Effector memory CD4-positive, alpha-beta T cell (primary cell): Measurements from ENCODE around the gene BRD1.
A peak's percentile ranks its signal among the peaks of the same experiment; 100 is the strongest.
"Not testable (repeated sequence)": the region's sequence is repeated elsewhere in the genome, so short reads cannot be mapped to it uniquely, and the experiment has no call there.

Source experiments
- DNase-seq, 3 donors: peaks; one replicate each; pipeline ENCODE4 v3.0.0-alpha.2; 2020
- H3K27ac ChIP-seq: 2 replicates; pipeline ENCODE4 v1.7.0; 2013; ENCODE audit warnings: mild to moderate bottlenecking, low read length, moderate library complexity; ENCODE audit not compliant: insufficient read depth, poor library complexity, severe bottlenecking
- H3K27me3 ChIP-seq: replicated peaks from 2 replicates; pipeline ENCODE4 v1.7.0; 2013; ENCODE audit warnings: mild to moderate bottlenecking, low read length; ENCODE audit not compliant: insufficient read depth, control insufficient read depth, poor library complexity, severe bottlenecking
- H3K36me3 ChIP-seq: 2 replicates; pipeline ENCODE4 v1.7.0; 2013; ENCODE audit warnings: mild to moderate bottlenecking, low read length, moderate library complexity; ENCODE audit not compliant: control insufficient read depth, insufficient read depth
- H3K4me1 ChIP-seq: 2 replicates; pipeline ENCODE4 v1.7.0; 2013; ENCODE audit warnings: low read length, mild to moderate bottlenecking; ENCODE audit not compliant: control insufficient read depth, insufficient read depth, poor library complexity, severe bottlenecking
- H3K4me3 ChIP-seq: 2 replicates; pipeline ENCODE4 v1.7.0; 2013; ENCODE audit warnings: low read length, low read depth, mild to moderate bottlenecking; ENCODE audit not compliant: insufficient read depth, poor library complexity, severe bottlenecking
- H3K9me3 ChIP-seq: 2 replicates; pipeline ENCODE4 v1.7.0; 2013; ENCODE audit warnings: mild to moderate bottlenecking, low read length, moderate library complexity; ENCODE audit not compliant: control insufficient read depth

The BRD1 gene

GRCh38 chr22:49826603-49827270 lies 936 bp downstream of the BRD1 start:
- peaks cover 49% of the 10 kb centered on the region for H3K4me1 ChIP-seq
- no peaks in the 10 kb centered on the region for H3K9me3 ChIP-seq
- H3K27me3 ChIP-seq = no peaks in the 10 kb centered on the region
- DNase-seq = peak in 2 of 3 donors; percentile 24 to 30
- H3K27ac ChIP-seq = peak overlapping the region; percentile 77
- peak overlapping the region; percentile 83 for H3K4me3 ChIP-seq
- H3K36me3 ChIP-seq = peaks cover 19% of the 10 kb centered on the region

GRCh38 chr22:49825944-49826602 lies 1.6 kb downstream of the BRD1 start:
- Histone ChIP-seq H3K27me3 (no peaks in the 10 kb centered on the region), H3K9me3 (no peaks in the 10 kb centered on the region), H3K27ac (peak overlapping the region; percentile 77), H3K4me3 (peak overlapping the region; percentile 83), H3K36me3 (peaks cover 24% of the 10 kb centered on the region), H3K4me1 (peaks cover 49% of the 10 kb centered on the region)
- DNase-seq = peak; percentile 21 to 51 (median 43)

GRCh38 chr22:49825436-49825835 lies 2.2 kb downstream of the BRD1 start:
- Histone ChIP-seq H3K27ac (peak overlapping the region; percentile 77), H3K36me3 (peaks cover 31% of the 10 kb centered on the region), H3K4me3 (peak overlapping the region; percentile 83), H3K9me3 (no peaks in the 10 kb centered on the region), H3K27me3 (no peaks in the 10 kb centered on the region), H3K4me1 (peaks cover 49% of the 10 kb centered on the region)
- no peak for DNase-seq

DNA sequence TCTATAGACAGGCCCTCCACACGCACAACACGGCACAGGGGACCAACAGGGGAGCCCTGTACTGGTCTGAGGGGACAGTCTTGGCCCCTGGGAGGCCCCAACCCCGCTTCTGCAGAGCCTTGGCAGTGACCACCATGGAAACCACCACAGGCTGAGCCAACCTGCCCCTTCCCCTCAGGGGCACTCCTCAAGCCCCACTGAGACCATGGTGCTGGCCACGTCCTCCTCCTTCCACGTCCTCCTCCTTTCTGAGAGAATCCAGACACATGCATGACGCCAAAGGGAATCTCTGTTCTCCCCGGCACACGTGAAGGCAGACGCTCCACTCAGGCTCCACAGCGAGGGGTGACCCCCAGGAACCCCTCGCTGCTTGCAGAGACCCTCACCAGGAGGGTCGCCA lies 2.7 kb downstream of the BRD1 start:
- peaks cover 52% of the 10 kb centered on the region for H3K4me1 ChIP-seq
- H3K4me3 ChIP-seq = peak overlapping the region; percentile 83
- H3K27me3 ChIP-seq = no peaks in the 10 kb centered on the region
- H3K27ac ChIP-seq = no peak overlapping the region
- H3K36me3 ChIP-seq = peaks cover 34% of the 10 kb centered on the region
- DNase-seq = no peak
- H3K9me3 ChIP-seq = no peaks in the 10 kb centered on the region

GRCh38 chr22:49824185-49824925 lies 3.3 kb downstream of the BRD1 start:
- Histone ChIP-seq H3K27ac (no peak overlapping the region), H3K36me3 (peaks cover 34% of the 10 kb centered on the region), H3K9me3 (no peaks in the 10 kb centered on the region), H3K4me1 (peaks cover 48% of the 10 kb centered on the region), H3K4me3 (no peak overlapping the region), H3K27me3 (no peaks in the 10 kb centered on the region)
- DNase-seq = no peak

- H3K27ac ChIP-seq = no peak overlapping the region
- no peaks in the 10 kb centered on the region for H3K27me3 ChIP-seq
- H3K4me3 ChIP-seq = no peak overlapping the region
- no peak for DNase-seq
- H3K4me1 ChIP-seq = peaks cover 39% of the 10 kb centered on the region
- H3K9me3 ChIP-seq = no peaks in the 10 kb centered on the region
- H3K36me3 ChIP-seq = peaks cover 35% of the 10 kb centered on the region
These were observed 4.2 kb downstream of the BRD1 start for GRCh38 chr22:49823289-49824045.

DNA sequence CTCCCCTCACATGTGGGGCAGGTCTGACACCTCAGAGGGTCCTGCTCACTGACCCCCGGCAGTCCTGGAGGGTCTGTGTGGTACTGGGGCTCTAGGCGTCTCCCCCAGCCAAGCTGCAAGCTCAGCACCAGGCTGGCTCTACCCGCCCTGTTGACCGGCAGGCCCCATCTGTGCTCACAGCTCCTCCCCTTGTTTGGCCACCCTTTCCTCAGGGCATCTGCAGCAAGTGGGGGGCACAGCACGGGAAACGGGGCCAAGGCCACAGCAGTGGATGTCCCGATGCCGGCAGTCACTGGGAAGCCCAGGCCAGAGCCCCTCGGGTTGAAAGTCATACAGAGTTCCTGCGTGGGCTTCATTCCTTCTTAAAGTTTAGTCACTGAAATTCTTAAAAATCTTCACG lies 5.9 kb downstream of the BRD1 start:
- not testable (repeated sequence) for H3K27me3 ChIP-seq, H3K9me3 ChIP-seq, H3K27ac ChIP-seq, H3K4me3 ChIP-seq, DNase-seq
- Histone ChIP-seq H3K4me1 (peaks cover 39% of the 10 kb centered on the region), H3K36me3 (peaks cover 48% of the 10 kb centered on the region)

DNA sequence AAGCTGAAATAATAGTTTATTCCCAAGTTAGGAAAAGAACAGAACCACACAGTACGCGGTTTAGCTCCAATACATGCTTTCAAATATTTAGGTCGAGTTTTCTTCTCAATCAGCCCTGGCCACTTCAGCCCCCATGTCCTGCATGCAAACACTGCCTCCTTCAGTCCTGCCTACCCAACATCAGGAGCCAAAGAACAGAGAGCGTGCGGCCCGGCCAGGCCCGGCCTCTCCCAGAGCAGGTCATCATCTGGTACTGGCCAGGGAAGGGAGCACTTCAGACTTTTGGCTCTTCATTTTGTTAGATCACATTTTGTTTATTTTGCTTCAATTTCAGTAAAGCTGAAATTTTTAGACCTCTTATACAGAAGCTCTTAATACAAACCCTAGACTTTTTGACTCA lies 6.7 kb downstream of the BRD1 start:
- Histone ChIP-seq H3K9me3 (no peaks in the 10 kb centered on the region), H3K27ac (no peak overlapping the region), H3K4me3 (no peak overlapping the region), H3K36me3 (peaks cover 48% of the 10 kb centered on the region), H3K27me3 (no peaks in the 10 kb centered on the region), H3K4me1 (peaks cover 39% of the 10 kb centered on the region)
- no peak for DNase-seq

DNA sequence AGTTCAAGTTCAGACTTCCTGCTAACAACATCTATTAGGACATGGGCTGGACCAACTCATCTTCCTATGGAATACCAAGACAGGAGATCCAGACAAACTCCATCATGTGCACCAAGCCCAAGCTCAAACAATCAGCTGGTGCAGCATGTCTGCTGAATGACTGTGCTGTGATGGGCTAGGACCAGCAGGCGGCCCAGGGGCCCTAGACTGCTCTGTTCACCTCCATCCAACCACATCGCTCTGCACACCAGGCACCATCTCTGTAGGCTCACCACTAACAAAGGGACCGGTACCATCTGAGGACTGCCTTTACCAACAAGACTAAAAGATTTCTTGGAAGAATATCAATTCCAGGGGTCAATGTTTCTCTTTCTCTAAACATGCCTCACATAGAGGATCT lies 10.3 kb downstream of the BRD1 start:
- Histone ChIP-seq H3K4me3 (no peak overlapping the region), H3K27me3 (no peaks in the 10 kb centered on the region), H3K4me1 (peaks cover 25% of the 10 kb centered on the region), H3K9me3 (no peaks in the 10 kb centered on the region), H3K27ac (no peak overlapping the region), H3K36me3 (peaks cover 31% of the 10 kb centered on the region)
- no peak for DNase-seq
